Activated B cell treated with CpG ODN at 0.5 μM for 24 hours (primary cell): ENCODE results near the gene LCN10. TPM values are rescaled to one million over a fixed set of nuclear protein-coding genes. Genes with fewer than 3 reads are reported as not detected.

Source experiments
- ATAC-seq: fragments of 200-7000 bp; cut with Tn5 transposase; one replicate; pipeline ENCODE4 v1.10.0; 2021; ENCODE audit warnings: low read depth, mild to moderate bottlenecking, moderate library complexity
- CTCF ChIA-PET: fragments of 350-600 bp; sonication (Branson Sonifier 250); formaldehyde crosslinking; loops from one replicate; lab custom pipeline; 2021; ENCODE audit warnings: antibody characterized with exemption; lab: Charles Lee
- POLR2A ChIA-PET: fragments of 350-600 bp; sonication (Branson Sonifier 250); formaldehyde crosslinking; loops from one replicate; lab custom pipeline; 2021; ENCODE audit warnings: antibody characterized with exemption; lab: Charles Lee
- DNase-seq: peaks from one replicate; pipeline ENCODE4 v3.0.0; 2022
- H3K27ac Mint-ChIP-seq: one replicate; pipeline ENCODE4 v1.8.0; 2020; ENCODE audit warnings: mixed read lengths
- H3K27me3 Mint-ChIP-seq: one replicate; pipeline ENCODE4 v1.8.0; 2021; ENCODE audit warnings: mixed read lengths
- H3K36me3 Mint-ChIP-seq: one replicate; pipeline ENCODE4 v1.8.0; 2021; ENCODE audit warnings: low read depth, mixed read lengths
- H3K4me1 Mint-ChIP-seq: one replicate; pipeline ENCODE4 v1.8.0; 2021; ENCODE audit warnings: mixed read lengths
- H3K4me3 Mint-ChIP-seq: one replicate; pipeline ENCODE4 v1.8.0; 2020; ENCODE audit warnings: mild to moderate bottlenecking, mixed read lengths
- H3K9me3 Mint-ChIP-seq: one replicate; pipeline ENCODE4 v1.8.0; 2020; ENCODE audit warnings: mixed read lengths
- intact Hi-C: fragments of 100-400 bp; cut with micrococcal nuclease; formaldehyde crosslinking; loops from one replicate; pipeline ENCODE4 v1.15.1; 2024
- total RNA-seq: library from RNA; stranded (reverse); gene quantifications from 2 replicates; pipeline ENCODE4 v1.2.3, GENCODE V29; 2022
- TF ChIP-seq, protein P1 (sequence below): fragments of 200-600 bp; IDR thresholded peaks from one replicate; pipeline ENCODE4 v1.8.0; 2022; ENCODE audit warnings: antibody characterized with exemption, mild to moderate bottlenecking

The LCN10 gene
- total RNA-seq, 1 donor from 2014 or later = 15.9 TPM

- DNase-seq = no peak
- no peak overlapping the region for H3K27ac Mint-ChIP-seq
- intact Hi-C loops = loop anchor here (1.0 to 5.0 kb wide), 2 partner anchors 28 to 37 kb away; partner anchors contain the start of gene AGPAT2
- no peaks in the 10 kb centered on the region for H3K9me3 Mint-ChIP-seq
- no peaks in the 10 kb centered on the region for H3K27me3 Mint-ChIP-seq
- ChIA-PET CTCF (no interaction called here), POLR2A (interaction anchor here (1.4 kb wide), 1 partner anchor 25 kb away, joined by 3 read pairs; no protein-coding TSS in a partner anchor)
- no peak overlapping the region for H3K4me3 Mint-ChIP-seq
- H3K4me1 Mint-ChIP-seq = peaks cover 39% of the 10 kb centered on the region
- peaks cover 59% of the 10 kb centered on the region for H3K36me3 Mint-ChIP-seq
- ATAC-seq = no peak
- TF ChIP-seq, protein P1, sequence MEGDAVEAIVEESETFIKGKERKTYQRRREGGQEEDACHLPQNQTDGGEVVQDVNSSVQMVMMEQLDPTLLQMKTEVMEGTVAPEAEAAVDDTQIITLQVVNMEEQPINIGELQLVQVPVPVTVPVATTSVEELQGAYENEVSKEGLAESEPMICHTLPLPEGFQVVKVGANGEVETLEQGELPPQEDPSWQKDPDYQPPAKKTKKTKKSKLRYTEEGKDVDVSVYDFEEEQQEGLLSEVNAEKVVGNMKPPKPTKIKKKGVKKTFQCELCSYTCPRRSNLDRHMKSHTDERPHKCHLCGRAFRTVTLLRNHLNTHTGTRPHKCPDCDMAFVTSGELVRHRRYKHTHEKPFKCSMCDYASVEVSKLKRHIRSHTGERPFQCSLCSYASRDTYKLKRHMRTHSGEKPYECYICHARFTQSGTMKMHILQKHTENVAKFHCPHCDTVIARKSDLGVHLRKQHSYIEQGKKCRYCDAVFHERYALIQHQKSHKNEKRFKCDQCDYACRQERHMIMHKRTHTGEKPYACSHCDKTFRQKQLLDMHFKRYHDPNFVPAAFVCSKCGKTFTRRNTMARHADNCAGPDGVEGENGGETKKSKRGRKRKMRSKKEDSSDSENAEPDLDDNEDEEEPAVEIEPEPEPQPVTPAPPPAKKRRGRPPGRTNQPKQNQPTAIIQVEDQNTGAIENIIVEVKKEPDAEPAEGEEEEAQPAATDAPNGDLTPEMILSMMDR = no peak
Measured at GRCh38 chr9:136724772-136725171, 18.0 kb downstream of the LCN10 start.

DNA sequence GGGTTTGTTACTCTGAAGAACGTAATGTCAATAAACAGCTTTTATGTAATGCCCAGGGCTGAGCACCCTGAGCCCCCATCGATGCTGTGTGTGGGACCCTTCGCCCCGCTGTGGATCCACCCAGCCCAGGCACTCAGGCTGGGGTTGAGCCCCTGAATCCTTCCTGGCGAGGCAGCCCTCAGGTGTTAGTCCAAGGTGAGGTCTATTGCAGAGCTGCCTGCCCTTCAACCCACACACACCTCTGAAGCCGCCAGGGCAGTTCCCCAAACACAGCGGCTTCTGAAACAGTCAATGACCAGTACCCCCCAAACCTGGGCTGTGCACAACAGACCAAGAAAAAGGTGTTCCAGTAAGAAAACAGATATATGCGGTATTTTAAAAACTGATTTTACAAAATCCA is 18.8 kb downstream of the LCN10 start:
- ChIA-PET CTCF (no interaction called here), POLR2A (interaction anchor here (0.5 to 0.8 kb wide), 2 partner anchors 23 to 24 kb away, joined by 3 to 5 read pairs; no protein-coding TSS in a partner anchor)
- intact Hi-C loops = no loop called here
- Mint-ChIP-seq H3K36me3 (peaks cover 59% of the 10 kb centered on the region), H3K27me3 (no peaks in the 10 kb centered on the region), H3K9me3 (no peaks in the 10 kb centered on the region), H3K27ac (no peak overlapping the region), H3K4me3 (no peak overlapping the region), H3K4me1 (peaks cover 36% of the 10 kb centered on the region)
- ATAC-seq (no peak), DNase-seq (no peak)
- TF ChIP-seq, protein P1 = no peak

GRCh38 chr9:136723362-136723976 is 19.3 kb downstream of the LCN10 start:
- CTCF ChIA-PET = interaction anchor here (0.6 kb wide), 1 partner anchor 52 kb away, joined by 3 read pairs; no protein-coding TSS in a partner anchor
- POLR2A ChIA-PET = interaction anchor here (0.5 to 2.1 kb wide), 4 partner anchors 10 to 24 kb away, joined by 3 to 11 read pairs (median 4); no protein-coding TSS in a partner anchor
- Mint-ChIP-seq H3K36me3 (peaks cover 59% of the 10 kb centered on the region), H3K9me3 (no peaks in the 10 kb centered on the region), H3K27me3 (no peaks in the 10 kb centered on the region), H3K4me3 (no peak overlapping the region), H3K4me1 (peaks cover 39% of the 10 kb centered on the region), H3K27ac (no peak overlapping the region)
- TF ChIP-seq, protein P1 = no peak
- ATAC-seq (no peak), DNase-seq (no peak)
- intact Hi-C loops = no loop called here

DNA sequence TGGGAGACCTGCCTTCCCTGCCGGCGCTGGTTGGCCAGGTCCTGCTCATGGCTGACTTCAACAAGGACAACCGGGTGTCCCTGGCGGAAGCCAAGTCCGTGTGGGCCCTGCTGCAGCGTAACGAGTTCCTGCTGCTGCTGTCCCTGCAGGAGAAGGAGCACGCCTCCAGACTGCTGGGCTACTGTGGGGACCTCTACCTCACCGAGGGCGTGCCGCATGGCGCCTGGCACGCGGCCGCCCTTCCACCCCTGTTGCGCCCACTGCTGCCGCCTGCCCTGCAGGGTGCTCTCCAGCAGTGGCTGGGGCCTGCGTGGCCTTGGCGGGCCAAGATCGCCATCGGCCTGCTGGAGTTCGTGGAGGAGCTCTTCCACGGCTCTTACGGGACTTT is 19.8 kb downstream of the LCN10 start:
- Mint-ChIP-seq H3K27me3 (no peaks in the 10 kb centered on the region), H3K9me3 (no peaks in the 10 kb centered on the region), H3K4me1 (peaks cover 39% of the 10 kb centered on the region), H3K4me3 (no peak overlapping the region), H3K27ac (no peak overlapping the region), H3K36me3 (peaks cover 59% of the 10 kb centered on the region)
- ATAC-seq (no peak), DNase-seq (no peak)
- TF ChIP-seq, protein P1 = no peak
- ChIA-PET CTCF (interaction anchor here (0.6 kb wide), 1 partner anchor 52 kb away, joined by 3 read pairs; no protein-coding TSS in a partner anchor), POLR2A (interaction anchor here (0.8 to 2.1 kb wide), 3 partner anchors 9 to 23 kb away, joined by 3 to 11 read pairs (median 4); no protein-coding TSS in a partner anchor)
- intact Hi-C loops = no loop called here
